DLD1 (cell line): ENCODE data around the gene SUCLG2.

Source experiments
- in situ Hi-C: cut with HindIII; loops from 2 replicates; pipeline ENCODE4 v1.10.0; 2017; ENCODE audit warnings: low sequenced_read_pairs

Gene SUCLG2

DNA sequence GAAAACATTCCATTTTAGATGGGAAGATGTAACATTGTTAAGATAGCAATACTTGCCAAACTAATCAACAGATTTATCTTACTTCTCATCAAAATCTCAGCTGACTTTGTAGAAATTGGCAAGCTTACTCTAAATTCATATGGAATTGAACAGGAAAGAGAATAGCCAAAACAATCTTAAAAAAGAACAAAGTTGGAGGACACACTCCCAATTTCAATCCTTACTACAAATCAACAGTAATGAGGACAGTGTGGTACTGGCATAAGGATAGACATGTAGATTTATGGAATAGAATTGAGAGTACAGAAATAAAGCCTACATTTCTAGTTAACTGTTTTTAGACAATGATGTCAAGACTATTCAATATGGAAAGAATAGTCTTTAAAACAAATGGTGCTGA is 308.3 kb downstream of the SUCLG2 start:
- in situ Hi-C loops, result no loop called here

DNA sequence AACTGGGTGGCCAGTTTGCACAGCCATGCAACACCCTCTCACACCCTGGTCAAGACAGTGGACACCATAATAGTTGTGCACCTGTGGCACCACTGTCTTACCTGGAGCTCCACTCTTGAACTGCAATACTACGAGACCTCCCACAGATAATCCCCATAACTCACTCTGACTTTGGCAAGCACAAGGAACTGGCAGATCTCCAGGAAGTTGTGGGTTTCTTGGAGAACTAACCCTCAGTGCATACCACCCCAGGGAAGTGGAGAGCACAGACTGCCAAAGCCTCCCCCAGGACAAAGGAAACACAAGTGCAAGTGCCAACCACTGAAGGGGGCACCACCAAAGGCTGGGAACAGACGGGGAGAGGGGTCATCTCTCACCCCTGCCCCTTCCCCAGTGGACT is 318.6 kb downstream of the SUCLG2 start:
- in situ Hi-C loops, result no loop called here

DNA sequence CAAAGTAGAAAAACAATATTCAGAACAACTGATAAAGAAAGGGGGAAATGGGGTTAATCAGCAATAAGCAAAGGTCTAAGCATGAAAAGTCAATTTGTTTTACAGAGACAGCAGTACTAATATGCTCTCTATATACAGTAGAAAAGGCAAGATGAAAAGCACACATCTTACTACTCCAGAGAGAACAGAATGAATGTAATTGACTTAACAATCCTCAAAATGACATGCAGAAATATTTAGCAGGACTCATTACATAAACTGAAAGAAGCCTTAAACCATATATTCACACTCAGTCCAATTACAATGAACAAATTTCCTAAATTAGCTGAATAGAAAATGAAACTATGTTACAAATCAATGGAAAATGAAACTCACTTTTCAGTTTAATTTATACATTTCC is 319.8 kb downstream of the SUCLG2 start:
- in situ Hi-C loops, result no loop called here

DNA sequence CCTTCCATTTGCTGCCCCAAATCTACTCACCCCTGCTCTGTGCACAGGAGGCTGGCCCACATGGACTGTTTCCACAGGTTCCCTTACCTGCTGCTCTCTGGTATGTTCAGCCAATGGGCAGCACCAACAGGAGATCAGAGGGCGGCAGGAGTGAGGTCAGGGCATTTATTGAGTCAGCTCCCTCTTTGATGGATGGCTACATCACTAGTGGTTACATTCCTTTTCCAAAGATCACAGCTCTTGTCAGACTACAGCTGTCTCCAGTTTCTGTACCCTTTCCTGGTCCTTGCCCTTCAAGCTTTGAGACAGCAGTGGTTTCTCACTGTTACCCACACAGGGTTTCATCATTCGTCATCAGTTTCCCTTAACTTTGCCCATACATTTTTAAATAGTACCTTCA is 325.1 kb downstream of the SUCLG2 start:
- in situ Hi-C loops, result loop anchor here (5.0 kb wide), 1 partner anchor 37 kb away; no protein-coding TSS in a partner anchor

DNA sequence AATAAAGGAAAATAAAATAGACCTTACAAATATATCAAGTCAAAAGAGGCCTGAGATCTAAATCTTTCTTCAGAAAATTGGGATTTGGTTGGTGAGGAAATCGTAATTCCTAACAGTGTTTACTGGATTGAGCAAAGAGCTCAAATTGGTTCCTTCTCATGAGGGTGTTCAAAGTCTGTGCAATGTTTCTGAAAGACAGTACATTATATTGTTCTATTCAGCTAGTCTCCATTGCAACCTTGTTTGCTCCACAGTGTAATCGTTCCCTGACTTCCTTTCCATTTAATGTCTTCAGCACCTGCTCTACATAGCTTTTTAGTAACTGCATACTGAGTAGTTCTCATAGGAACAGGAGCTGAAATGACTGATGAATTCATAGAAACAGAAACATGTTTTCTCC is 326.8 kb downstream of the SUCLG2 start:
- in situ Hi-C loops, result loop anchor here (5.0 kb wide), 1 partner anchor 35 kb away; no protein-coding TSS in a partner anchor

DNA sequence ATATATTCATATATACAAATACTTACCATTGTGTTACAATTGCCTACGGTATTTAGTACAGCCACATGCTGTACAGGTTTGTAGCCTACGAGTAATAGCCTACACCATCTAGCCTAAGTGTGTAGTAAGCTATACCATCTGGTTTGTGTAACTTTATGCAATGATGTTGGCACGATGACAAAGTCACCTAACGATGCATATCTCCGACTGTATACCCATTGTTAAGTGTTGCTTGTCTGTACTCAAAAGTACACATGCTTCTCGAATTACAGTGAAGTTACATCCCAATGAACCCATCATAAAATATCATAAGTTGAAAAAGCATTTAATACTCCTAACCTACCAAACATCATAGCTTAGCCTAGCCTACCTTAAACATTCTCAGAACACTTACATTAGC is 329.2 kb downstream of the SUCLG2 start:
- in situ Hi-C loops, result loop anchor here (5.0 kb wide), 1 partner anchor 33 kb away; no protein-coding TSS in a partner anchor
